ENCODE results near the gene PSMB7. TPM values are rescaled to one million over a fixed set of nuclear protein-coding genes. Genes with fewer than 3 reads are reported as not detected.

The PSMB7 gene
- total RNA-seq, 1 experiment from 2014 or later, result 216 TPM

GRCh38 chr9:124339603-124340146 is 75.6 kb downstream of the PSMB7 start:
- ChIA-PET POLR2A (no interaction called here), CTCF (no interaction called here)
- no peaks in the 10 kb centered on the region for H3K4me1 Mint-ChIP-seq (ENCODE audit: low read depth, unreplicated experiment)
- BruUV-seq (replicated peaks), result no TSS peak
- Histone ChIP-seq H3K4me1 (no peaks in the 10 kb centered on the region), H3K36me3 (ENCODE audit: control insufficient read depth, insufficient read depth, low read length) (peaks cover 2% of the 10 kb centered on the region), H3K9me3 (no peaks in the 10 kb centered on the region), H3K27me3 (replicated peaks; ENCODE audit: control insufficient read depth, insufficient read depth, low read length) (no peaks in the 10 kb centered on the region), H3K4me3 (ENCODE audit: low read depth, low read length) (no peak overlapping the region)
- no peaks in the 10 kb centered on the region for H3K27me3 Mint-ChIP-seq (ENCODE audit: insufficient read depth, unreplicated experiment)
- no peak overlapping the region for H3K27ac Mint-ChIP-seq (ENCODE audit: unreplicated experiment)
- no peak for TF ChIP-seq CTCF (IDR thresholded peaks at IDR 0.05; ENCODE audit: insufficient read depth in 1 of 2, low read depth in 1 of 2, low read length in 1 of 2, severe bottlenecking in 1 of 2, unreplicated experiment in 1 of 2)
- H3K4me3 Mint-ChIP-seq (ENCODE audit: unreplicated experiment), result no peak overlapping the region
- DNase-seq, result no peak
- intact Hi-C loops (cut with micrococcal nuclease; ENCODE audit: unreplicated experiment), result no loop called here
- H3K9me3 Mint-ChIP-seq (ENCODE audit: unreplicated experiment), result no peaks in the 10 kb centered on the region
- H3K36me3 Mint-ChIP-seq (ENCODE audit: insufficient read depth, unreplicated experiment), result peaks cover 44% of the 10 kb centered on the region

GRCh38 chr9:124337562-124337961 is 77.7 kb downstream of the PSMB7 start:
- no peaks in the 10 kb centered on the region for H3K4me1 ChIP-seq
- POLR2A ChIA-PET, result no interaction called here
- peaks cover 45% of the 10 kb centered on the region for H3K36me3 Mint-ChIP-seq (ENCODE audit: insufficient read depth, unreplicated experiment)
- no peaks in the 10 kb centered on the region for H3K4me1 Mint-ChIP-seq (ENCODE audit: low read depth, unreplicated experiment)
- H3K27me3 ChIP-seq (replicated peaks; ENCODE audit: control insufficient read depth, insufficient read depth, low read length), result no peaks in the 10 kb centered on the region
- H3K4me3 Mint-ChIP-seq (ENCODE audit: unreplicated experiment), result no peak overlapping the region
- no peak overlapping the region for H3K27ac Mint-ChIP-seq (ENCODE audit: unreplicated experiment)
- H3K9me3 Mint-ChIP-seq (ENCODE audit: unreplicated experiment), result no peaks in the 10 kb centered on the region
- TF ChIP-seq CTCF (IDR thresholded peaks at IDR 0.05; ENCODE audit: insufficient read depth in 1 of 2, low read depth in 1 of 2, low read length in 1 of 2, severe bottlenecking in 1 of 2, unreplicated experiment in 1 of 2), result no peak
- BruUV-seq (replicated peaks), result no TSS peak
- DNase-seq, result no peak
- no peak overlapping the region for H3K4me3 ChIP-seq (ENCODE audit: low read depth, low read length)
- no peaks in the 10 kb centered on the region for H3K9me3 ChIP-seq
- CTCF ChIA-PET, result interaction anchor here (0.6 kb wide), 1 partner anchor 202 kb away, joined by 5 read pairs; no protein-coding TSS in a partner anchor
- H3K36me3 ChIP-seq (ENCODE audit: control insufficient read depth, insufficient read depth, low read length), result peaks cover 2% of the 10 kb centered on the region
- intact Hi-C loops (cut with micrococcal nuclease; ENCODE audit: unreplicated experiment), result no loop called here
- H3K27me3 Mint-ChIP-seq (ENCODE audit: insufficient read depth, unreplicated experiment), result no peaks in the 10 kb centered on the region

GRCh38 chr9:124335320-124335707 is 79.9 kb downstream of the PSMB7 start:
- Histone ChIP-seq H3K9me3 (no peaks in the 10 kb centered on the region), H3K36me3 (ENCODE audit: control insufficient read depth, insufficient read depth, low read length) (peaks cover 2% of the 10 kb centered on the region), H3K4me1 (no peaks in the 10 kb centered on the region), H3K27me3 (replicated peaks; ENCODE audit: control insufficient read depth, insufficient read depth, low read length) (no peaks in the 10 kb centered on the region), H3K4me3 (ENCODE audit: low read depth, low read length) (no peak overlapping the region)
- no peak overlapping the region for H3K27ac Mint-ChIP-seq (ENCODE audit: unreplicated experiment)
- peaks cover 45% of the 10 kb centered on the region for H3K36me3 Mint-ChIP-seq (ENCODE audit: insufficient read depth, unreplicated experiment)
- no peak for TF ChIP-seq CTCF (IDR thresholded peaks at IDR 0.05; ENCODE audit: insufficient read depth in 1 of 2, low read depth in 1 of 2, low read length in 1 of 2, severe bottlenecking in 1 of 2, unreplicated experiment in 1 of 2)
- POLR2A ChIA-PET, result no interaction called here
- no peak overlapping the region for H3K4me3 Mint-ChIP-seq (ENCODE audit: unreplicated experiment)
- H3K9me3 Mint-ChIP-seq (ENCODE audit: unreplicated experiment), result no peaks in the 10 kb centered on the region
- no TSS peak for BruUV-seq (replicated peaks)
- CTCF ChIA-PET, result no interaction called here
- H3K27me3 Mint-ChIP-seq (ENCODE audit: insufficient read depth, unreplicated experiment), result no peaks in the 10 kb centered on the region
- no peak for DNase-seq
- intact Hi-C loops (cut with micrococcal nuclease; ENCODE audit: unreplicated experiment), result no loop called here
- H3K4me1 Mint-ChIP-seq (ENCODE audit: low read depth, unreplicated experiment), result no peaks in the 10 kb centered on the region
